Gastroesophageal sphincter (tissue), 4 donors: ENCODE results near the gene KANSL2. TPM values are rescaled to one million over a fixed set of nuclear protein-coding genes. Genes with fewer than 3 reads are reported as not detected.
"Not testable (repeated sequence)": the region's sequence is repeated elsewhere in the genome, so short reads cannot be mapped to it uniquely, and the experiment has no call there.

ENCODE experiments used
- ATAC-seq: fragments of 150-250 bp; one replicate; pipeline ENCODE4 v1.9.1; 2016; ENCODE audit warnings: mild to moderate bottlenecking, moderate library complexity
- H3K27ac ChIP-seq, 4 donors: fragments of 200-600 bp; sonication (generic) in 3 of 4; 1 replicate in 3 of 4; 2 replicates in 1 of 4; pipeline ENCODE4 v1.5.1; 2016 to 2019
- H3K27me3 ChIP-seq: fragments of 200-600 bp; sonication (generic); one replicate; pipeline ENCODE4 v1.5.1; 2019
- H3K36me3 ChIP-seq, 2 donors: fragments of 200-600 bp; sonication (generic); one replicate each; pipeline ENCODE4 v1.5.1; 2019; ENCODE audit warnings: control low read depth in 1 of 2
- H3K4me1 ChIP-seq, 3 donors: fragments of 200-600 bp; sonication (generic); 1 replicate in 2 of 3; 2 replicates in 1 of 3; pipeline ENCODE4 v1.5.1; 2016 to 2019; ENCODE audit warnings: control low read depth in 2 of 3
- H3K4me3 ChIP-seq, 2 donors: fragments of 200-600 bp; sonication (generic); one replicate each; pipeline ENCODE4 v1.5.1; 2019; ENCODE audit warnings: mild to moderate bottlenecking in 1 of 2, moderate library complexity in 1 of 2
- H3K9me3 ChIP-seq, 3 donors: fragments of 200-600 bp; sonication (generic); one replicate each; pipeline ENCODE4 v1.5.1; 2017 to 2019; ENCODE audit warnings: control low read depth in 2 of 3
- CTCF ChIP-seq, 4 experiments: fragments of 200-600 bp in 2 of 4; fragments of 450-650 bp in 2 of 4; sonication (generic) in 1 of 4; IDR thresholded peaks; one replicate each; pipeline ENCODE4 v1.5.1; 2017 to 2019; ENCODE audit warnings: antibody characterized with exemption in 4 of 4, mild to moderate bottlenecking in 2 of 4, moderate library complexity in 2 of 4
- EP300 ChIP-seq: sonication (generic); formaldehyde crosslinking; IDR thresholded peaks from one replicate; pipeline ENCODE4 v1.6.1; 2017; ENCODE audit warnings: antibody characterized with exemption, mild to moderate bottlenecking
- POLR2A ChIP-seq, 2 donors: fragments of 450-650 bp; IDR thresholded peaks; one replicate each; pipeline ENCODE4 v1.6.1; 2017; ENCODE audit warnings: antibody characterized with exemption in 2 of 2, mild to moderate bottlenecking in 2 of 2, moderate library complexity in 1 of 2
- POLR2AphosphoS5 ChIP-seq: sonication (generic); formaldehyde crosslinking; IDR thresholded peaks from one replicate; pipeline ENCODE4 v1.6.1; 2017; ENCODE audit warnings: antibody characterized with exemption
- WGBS, 2 donors: methylation state at CpG; one replicate each; pipeline ENCODE4 v1.1.5; 2018; ENCODE audit warnings: low coverage in 1 of 2; 5-methylcytosine and 5-hydroxymethylcytosine counted together
- total RNA-seq, 4 donors: library from RNA; depleted of rRNA; stranded (reverse); fragments of >200 nt; gene quantifications; one replicate each; pipeline ENCODE4 v1.1.0, GENCODE V29; 2016

The KANSL2 gene, protein sequence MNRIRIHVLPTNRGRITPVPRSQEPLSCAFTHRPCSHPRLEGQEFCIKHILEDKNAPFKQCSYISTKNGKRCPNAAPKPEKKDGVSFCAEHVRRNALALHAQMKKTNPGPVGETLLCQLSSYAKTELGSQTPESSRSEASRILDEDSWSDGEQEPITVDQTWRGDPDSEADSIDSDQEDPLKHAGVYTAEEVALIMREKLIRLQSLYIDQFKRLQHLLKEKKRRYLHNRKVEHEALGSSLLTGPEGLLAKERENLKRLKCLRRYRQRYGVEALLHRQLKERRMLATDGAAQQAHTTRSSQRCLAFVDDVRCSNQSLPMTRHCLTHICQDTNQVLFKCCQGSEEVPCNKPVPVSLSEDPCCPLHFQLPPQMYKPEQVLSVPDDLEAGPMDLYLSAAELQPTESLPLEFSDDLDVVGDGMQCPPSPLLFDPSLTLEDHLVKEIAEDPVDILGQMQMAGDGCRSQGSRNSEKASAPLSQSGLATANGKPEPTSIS
- 10 to 100 TPM; 39.0 to 49.0 (median 43.7) TPM for total RNA-seq

GRCh38 chr12:48681710-48682532 is at the start of gene KANSL2:
Gene KANSL2, minus strand, starts transcription at chr12:48682238. Its CDS starts 606 bp downstream, at chr12:48681632.
- peaks cover 0 to 32% of the 10 kb centered on the region in 2 donors for H3K36me3 ChIP-seq
- peak within 1 kb of the TSS; percentile 80 to 92 (median 91) for H3K27ac ChIP-seq
- TF ChIP-seq POLR2AphosphoS5 (peak; percentile 100), POLR2A (IDR thresholded peaks at IDR 0.05) (peak; percentile 97 to 98), EP300 (no peak), CTCF (IDR thresholded peaks at IDR 0.05) (peak in 1 of 4 experiments; percentile 26)
- no peaks in the 10 kb centered on the region for H3K9me3 ChIP-seq
- H3K4me3 ChIP-seq = peak within 1 kb of the TSS; percentile 70 to 73
- WGBS, 2 donors = 0 to 1% methylated on average over 5 to 17 of the region's 64 CpGs
- H3K4me1 ChIP-seq = peaks cover 9 to 52% (median 25%) of the 10 kb centered on the region in 3 donors
- peak; percentile 100 for ATAC-seq
- H3K27me3 ChIP-seq = no peaks in the 10 kb centered on the region

- H3K4me3 ChIP-seq = no peak overlapping the region
- H3K27ac ChIP-seq = no peak overlapping the region
- WGBS, 2 donors = 55 to 83% methylated on average over 5 of the region's 5 CpGs
- TF ChIP-seq POLR2A (IDR thresholded peaks at IDR 0.05) (no peak), POLR2AphosphoS5 (no peak), CTCF (IDR thresholded peaks at IDR 0.05) (no peak), EP300 (no peak)
- ATAC-seq = no peak
- no peaks in the 10 kb centered on the region for H3K9me3 ChIP-seq
- H3K4me1 ChIP-seq = no peaks in the 10 kb centered on the region
- no peaks in the 10 kb centered on the region for H3K27me3 ChIP-seq
- no peaks in the 10 kb centered on the region for H3K36me3 ChIP-seq
These were observed 46.8 kb upstream of the KANSL2 start for GRCh38 chr12:48728807-48729206.

DNA sequence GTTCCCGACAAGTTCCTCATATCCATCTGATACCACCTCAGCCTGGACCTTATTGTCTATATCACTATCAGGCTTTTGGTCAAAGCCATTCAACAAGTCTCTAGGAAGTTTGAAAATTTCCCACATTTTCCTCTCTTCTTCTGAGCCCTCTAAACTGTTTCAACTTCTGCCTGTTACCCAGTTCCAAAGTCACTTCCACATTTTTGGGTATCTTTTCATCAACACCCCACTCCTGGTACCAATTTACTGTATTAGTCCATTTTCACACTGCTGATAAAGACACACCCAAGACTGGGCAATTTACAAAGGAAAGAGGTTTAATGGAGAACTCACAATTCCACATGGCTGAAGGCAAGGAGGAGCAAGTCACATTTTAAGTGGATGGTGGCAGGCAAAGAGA is 38.7 kb upstream of the KANSL2 start:
- Histone ChIP-seq H3K4me1 (peaks cover 0 to 11% (median 0%) of the 10 kb centered on the region in 3 donors), H3K9me3 (peaks cover 0 to 17% (median 0%) of the 10 kb centered on the region in 3 donors)
- not testable (repeated sequence) for ATAC-seq, H3K27me3 ChIP-seq, H3K4me3 ChIP-seq, H3K36me3 ChIP-seq, H3K27ac ChIP-seq
- WGBS, 2 donors = 83 to 86% methylated on average over 1 of the region's 1 CpG

DNA sequence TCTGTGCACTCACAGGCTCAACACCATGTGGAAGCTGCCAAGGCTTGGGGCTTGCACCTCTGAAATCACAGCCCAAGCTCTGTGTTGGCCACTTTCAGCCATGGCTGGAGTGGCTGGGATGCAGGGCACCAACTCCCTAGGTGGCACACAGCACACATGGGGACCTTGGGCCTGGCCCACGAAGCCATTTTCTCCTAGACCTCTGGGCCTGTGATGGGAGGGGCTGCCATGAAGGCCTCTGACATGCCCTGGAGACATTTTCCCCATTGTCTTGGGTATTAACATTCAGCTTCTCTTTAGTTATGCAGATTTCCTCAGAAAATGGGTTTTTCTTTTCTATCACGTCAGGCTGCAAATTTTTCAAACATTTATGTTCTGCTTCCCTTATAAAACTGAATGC is 38.1 kb upstream of the KANSL2 start:
- not testable (repeated sequence) for H3K36me3 ChIP-seq, H3K4me3 ChIP-seq, H3K27ac ChIP-seq, ATAC-seq, H3K27me3 ChIP-seq
- WGBS, 2 donors = 59% methylated on average over 2 of the region's 2 CpGs; no CpG with 5 or more reads in 1 of the 2 donors
- H3K9me3 ChIP-seq = peaks cover 0 to 17% (median 0%) of the 10 kb centered on the region in 3 donors
- H3K4me1 ChIP-seq = peaks cover 0 to 16% (median 4%) of the 10 kb centered on the region in 3 donors

GRCh38 chr12:48719002-48719401 is 37.0 kb upstream of the KANSL2 start:
- H3K36me3 ChIP-seq, H3K4me3 ChIP-seq, ATAC-seq, H3K27me3 ChIP-seq, H3K27ac ChIP-seq: not testable (repeated sequence)
- peaks cover 0 to 17% (median 0%) of the 10 kb centered on the region in 3 donors for H3K9me3 ChIP-seq
- WGBS, 2 donors = 60 to 82% methylated on average over 3 to 4 of the region's 4 CpGs
- peaks cover 0 to 28% (median 10%) of the 10 kb centered on the region in 3 donors for H3K4me1 ChIP-seq

DNA sequence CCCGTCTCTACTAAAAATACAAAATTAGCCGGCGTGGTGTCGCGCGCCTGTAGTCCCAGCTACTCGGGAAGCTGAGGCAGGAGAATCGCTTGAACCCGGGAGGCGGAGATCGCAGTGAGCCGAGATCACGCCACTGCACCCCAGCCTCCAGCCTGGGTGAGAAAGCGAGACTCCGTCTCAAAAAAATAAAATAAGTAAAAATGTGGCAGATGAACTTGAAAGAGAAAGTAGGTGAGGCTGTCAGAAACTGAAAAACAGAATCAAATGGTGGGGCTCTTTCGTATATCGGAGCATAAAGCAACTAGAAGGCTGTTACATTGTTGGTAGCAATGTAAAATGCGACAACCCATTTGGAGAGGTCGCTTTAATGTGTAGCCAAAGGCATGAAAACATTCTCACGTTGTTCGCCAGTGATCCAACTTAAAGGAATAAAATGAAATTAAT is 35.2 kb upstream of the KANSL2 start:
- WGBS, 2 donors = 7 to 8% methylated on average over 14 to 21 of the region's 21 CpGs
- Histone ChIP-seq H3K27me3 (no peaks in the 10 kb centered on the region), H3K4me3 (peak overlapping the region; percentile 67 to 69), H3K4me1 (peaks cover 0 to 44% (median 10%) of the 10 kb centered on the region in 3 donors), H3K36me3 (peaks cover 0 to 25% of the 10 kb centered on the region in 2 donors), H3K9me3 (peaks cover 0 to 17% (median 0%) of the 10 kb centered on the region in 3 donors), H3K27ac (peak overlapping the region; percentile 80 to 97 (median 92))
- no peak for ATAC-seq
- no peak for TF ChIP-seq CTCF (IDR thresholded peaks at IDR 0.05)
- TF ChIP-seq POLR2A (IDR thresholded peaks at IDR 0.05) = no peak
- TF ChIP-seq POLR2AphosphoS5 = no peak
- TF ChIP-seq EP300 = no peak
